Fibroblast of lung (primary cell): Measurements from ENCODE around the gene SIK3. TPM values are rescaled to one million over a fixed set of nuclear protein-coding genes. Genes with fewer than 3 reads are reported as not detected.

Experiments
- DNase-seq, 2 donors: peaks; one replicate each; pipeline versions ENCODE4 v3.0.0 to v3.0.0-alpha.2; 2010; ENCODE audit warnings: low read depth in 2 of 2
- H2AFZ ChIP-seq: 2 replicates; pipeline ENCODE4 v1.5.1; 2012; ENCODE audit warnings: low read length, control low read depth, inconsistent platforms
- H3K27ac ChIP-seq: 2 replicates; pipeline ENCODE4 v1.5.1; 2011; ENCODE audit warnings: low read length, control low read depth; ENCODE audit not compliant: insufficient read depth
- H3K27me3 ChIP-seq: 2 replicates; pipeline ENCODE4 v1.5.1; 2011; ENCODE audit warnings: mild to moderate bottlenecking, low read length; ENCODE audit not compliant: control insufficient read depth, insufficient read depth
- H3K36me3 ChIP-seq: 2 replicates; pipeline ENCODE4 v1.5.1; 2011; ENCODE audit warnings: low read length; ENCODE audit not compliant: control insufficient read depth, insufficient read depth
- H3K4me1 ChIP-seq: 2 replicates; pipeline ENCODE4 v1.5.1; 2011; ENCODE audit warnings: low read length; ENCODE audit not compliant: control insufficient read depth, insufficient read depth; ENCODE audit errors: extremely low read depth
- H3K4me2 ChIP-seq: 2 replicates; pipeline ENCODE4 v1.5.1; 2011; ENCODE audit warnings: low read length, control low read depth; ENCODE audit not compliant: insufficient read depth; ENCODE audit errors: extremely low read depth
- H3K4me3 ChIP-seq, 4 experiments: fragments of 200-600 bp in 1 of 4; sonication (generic) in 1 of 4; replicated peaks in 1 of 4; 2 replicates each; pipeline ENCODE4 v1.5.1; 2011 to 2016; ENCODE audit warnings: low read length in 4 of 4, low read depth in 3 of 4, mild to moderate bottlenecking in 3 of 4, control low read depth in 2 of 4, inconsistent platforms in 1 of 4, mixed read lengths in 1 of 4; ENCODE audit not compliant: insufficient read depth in 1 of 4; ENCODE audit errors: control extremely low read depth in 1 of 4
- H3K79me2 ChIP-seq: 2 replicates; pipeline ENCODE4 v1.5.1; 2012; ENCODE audit warnings: mild to moderate bottlenecking, low read length, inconsistent platforms; ENCODE audit not compliant: control insufficient read depth, insufficient read depth
- H3K9ac ChIP-seq: 2 replicates; pipeline ENCODE4 v1.5.1; 2011; ENCODE audit warnings: mild to moderate bottlenecking, low read length, control low read depth; ENCODE audit not compliant: insufficient read depth
- H3K9me3 ChIP-seq: 2 replicates; pipeline ENCODE4 v1.5.1; 2012; ENCODE audit warnings: low read depth, low read length; ENCODE audit not compliant: control insufficient read depth, insufficient read depth
- H4K20me1 ChIP-seq: 2 replicates; pipeline ENCODE4 v1.5.1; 2011; ENCODE audit warnings: low read length; ENCODE audit not compliant: control insufficient read depth, insufficient read depth; ENCODE audit errors: extremely low read depth
- EZH2 ChIP-seq: IDR thresholded peaks from 2 replicates; pipeline ENCODE4 v1.5.1; 2012; ENCODE audit warnings: low read length, control low read depth, mild to moderate bottlenecking; ENCODE audit errors: missing control alignments
- polyA plus RNA-seq, 2 donors: library from polyadenylated mRNA; depleted of rRNA in 1 of 2; stranded (reverse) in 1 of 2; unstranded in 1 of 2; fragments of >200 nt; gene quantifications; 2 replicates each; pipeline ENCODE4 v1.2.1, GENCODE V29; 2011 to 2012; ENCODE audit warnings: missing spikeins in 1 of 2
- total RNA-seq: library from RNA; depleted of rRNA; stranded (reverse); fragments of >200 nt; gene quantifications from 2 replicates; pipeline ENCODE4 v1.2.1, GENCODE V29; 2014
- TF ChIP-seq, protein P1 (sequence below), 2 donors: IDR thresholded peaks in 1 of 2; conservative IDR thresholded peaks in 1 of 2; 1 replicate in 1 of 2; 2 replicates in 1 of 2; pipeline ENCODE4 v1.5.1; 2011 to 2012; ENCODE audit warnings: low read length in 2 of 2, control low read depth in 1 of 2, inconsistent platforms in 1 of 2, low read depth in 1 of 2, mild to moderate bottlenecking in 1 of 2

SIK3 gene
- total and polyA plus RNA-seq, 2 donors (not counting 1 experiment from before 2014, with no cell fraction given), result 7.1 to 22.8 TPM

DNA sequence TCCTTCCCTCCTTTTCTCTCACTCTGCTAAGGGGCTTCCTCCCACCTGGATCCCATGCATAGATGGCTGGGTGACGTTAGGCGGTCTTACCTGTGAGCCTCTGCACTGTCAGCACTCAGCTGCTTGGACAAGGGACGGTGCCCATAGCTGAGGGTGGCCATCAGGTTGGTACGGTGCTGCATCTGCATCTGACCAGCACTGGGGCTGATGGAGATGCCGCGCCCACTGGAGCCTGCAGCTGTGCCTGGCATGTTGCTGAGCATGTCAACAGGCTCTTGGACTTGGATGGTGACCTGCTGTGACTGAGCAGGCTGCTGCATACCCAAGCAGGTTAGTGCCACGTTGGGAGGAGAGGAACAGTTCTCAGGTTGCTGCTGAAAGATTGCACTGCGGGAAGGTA lies 239.1 kb downstream of the SIK3 start:
- Histone ChIP-seq H3K9ac (no peak overlapping the region), H3K4me3 (no peak overlapping the region), H3K27me3 (no peaks in the 10 kb centered on the region), H3K4me2 (no peak overlapping the region), H4K20me1 (no peaks in the 10 kb centered on the region), H3K9me3 (no peaks in the 10 kb centered on the region), H3K36me3 (peaks cover 15% of the 10 kb centered on the region), H3K79me2 (no peaks in the 10 kb centered on the region), H3K4me1 (peaks cover 5% of the 10 kb centered on the region), H2AFZ (no peak overlapping the region), H3K27ac (no peak overlapping the region)
- no peak for TF ChIP-seq EZH2
- TF ChIP-seq, protein P1, sequence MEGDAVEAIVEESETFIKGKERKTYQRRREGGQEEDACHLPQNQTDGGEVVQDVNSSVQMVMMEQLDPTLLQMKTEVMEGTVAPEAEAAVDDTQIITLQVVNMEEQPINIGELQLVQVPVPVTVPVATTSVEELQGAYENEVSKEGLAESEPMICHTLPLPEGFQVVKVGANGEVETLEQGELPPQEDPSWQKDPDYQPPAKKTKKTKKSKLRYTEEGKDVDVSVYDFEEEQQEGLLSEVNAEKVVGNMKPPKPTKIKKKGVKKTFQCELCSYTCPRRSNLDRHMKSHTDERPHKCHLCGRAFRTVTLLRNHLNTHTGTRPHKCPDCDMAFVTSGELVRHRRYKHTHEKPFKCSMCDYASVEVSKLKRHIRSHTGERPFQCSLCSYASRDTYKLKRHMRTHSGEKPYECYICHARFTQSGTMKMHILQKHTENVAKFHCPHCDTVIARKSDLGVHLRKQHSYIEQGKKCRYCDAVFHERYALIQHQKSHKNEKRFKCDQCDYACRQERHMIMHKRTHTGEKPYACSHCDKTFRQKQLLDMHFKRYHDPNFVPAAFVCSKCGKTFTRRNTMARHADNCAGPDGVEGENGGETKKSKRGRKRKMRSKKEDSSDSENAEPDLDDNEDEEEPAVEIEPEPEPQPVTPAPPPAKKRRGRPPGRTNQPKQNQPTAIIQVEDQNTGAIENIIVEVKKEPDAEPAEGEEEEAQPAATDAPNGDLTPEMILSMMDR (conservative IDR thresholded peaks at IDR 0.05 in 1 of 2, IDR thresholded peaks at IDR 0.05 in 1 of 2; ENCODE audit: low read depth in 1 of 2, low read length in 2 of 2), result no peak
- no peak for DNase-seq

DNA sequence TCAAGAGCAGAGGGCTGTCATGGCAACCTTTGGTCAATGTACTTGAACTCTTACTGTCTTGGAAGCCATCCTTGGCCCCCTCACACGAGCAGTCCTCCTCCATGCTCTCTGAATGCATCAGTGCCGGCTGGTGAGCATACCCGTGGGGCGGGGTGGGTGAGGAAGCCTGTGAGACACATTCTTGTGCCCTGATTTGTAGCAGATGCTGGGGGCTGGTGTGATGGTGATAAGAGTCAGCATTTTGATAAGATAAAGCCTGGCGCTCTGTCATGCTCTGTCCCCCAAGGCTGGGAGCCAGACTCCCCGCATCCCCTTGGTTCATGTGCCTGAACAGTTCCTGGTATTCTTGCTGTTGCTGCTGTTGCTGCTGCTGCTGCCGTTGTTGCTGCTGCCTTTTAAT lies 240.3 kb downstream of the SIK3 start:
- DNase-seq, result peak in 1 of 2 donors; percentile 43
- Histone ChIP-seq H3K4me3 (no peak overlapping the region), H3K4me2 (no peak overlapping the region), H3K27me3 (no peaks in the 10 kb centered on the region), H3K4me1 (peaks cover 14% of the 10 kb centered on the region), H4K20me1 (no peaks in the 10 kb centered on the region), H2AFZ (no peak overlapping the region), H3K9ac (no peak overlapping the region), H3K27ac (no peak overlapping the region), H3K79me2 (no peaks in the 10 kb centered on the region), H3K36me3 (peaks cover 15% of the 10 kb centered on the region), H3K9me3 (no peaks in the 10 kb centered on the region)
- TF ChIP-seq, protein P1 (conservative IDR thresholded peaks at IDR 0.05 in 1 of 2, IDR thresholded peaks at IDR 0.05 in 1 of 2; ENCODE audit: low read depth in 1 of 2, low read length in 2 of 2), result no peak
- TF ChIP-seq EZH2, result no peak

- DNase-seq, result peak in 1 of 2 donors; percentile 49
- H3K4me2 ChIP-seq, result no peak overlapping the region
- H3K27me3 ChIP-seq, result no peaks in the 10 kb centered on the region
- TF ChIP-seq, protein P1 (conservative IDR thresholded peaks at IDR 0.05 in 1 of 2, IDR thresholded peaks at IDR 0.05 in 1 of 2; ENCODE audit: low read depth in 1 of 2, low read length in 2 of 2), result no peak
- no peak for TF ChIP-seq EZH2
- no peaks in the 10 kb centered on the region for H4K20me1 ChIP-seq
- H2AFZ ChIP-seq, result no peak overlapping the region
- H3K4me1 ChIP-seq, result peaks cover 20% of the 10 kb centered on the region
- H3K27ac ChIP-seq, result no peak overlapping the region
- H3K79me2 ChIP-seq, result no peaks in the 10 kb centered on the region
- H3K9me3 ChIP-seq, result no peaks in the 10 kb centered on the region
- H3K4me3 ChIP-seq, result no peak overlapping the region
- peaks cover 15% of the 10 kb centered on the region for H3K36me3 ChIP-seq
- H3K9ac ChIP-seq, result no peak overlapping the region
These were observed 240.9 kb downstream of the SIK3 start for GRCh38 chr11:116857316-116857715.
